Glutamatergic neuron (in vitro differentiated cells): ENCODE data around the gene DPY19L3. TPM values are rescaled to one million over a fixed set of nuclear protein-coding genes. Genes with fewer than 3 reads are reported as not detected.
"Not testable (repeated sequence)": the region's sequence is repeated elsewhere in the genome, so short reads cannot be mapped to it uniquely, and the experiment has no call there.

Experiments
- DNase-seq: peaks from one replicate; pipeline ENCODE4 v3.0.0; 2022
- H3K27ac Mint-ChIP-seq: one replicate; pipeline ENCODE4 v1.8.0; 2020; ENCODE audit warnings: mild to moderate bottlenecking, mixed read lengths, inconsistent platforms; ENCODE audit not compliant: unreplicated experiment
- H3K27me3 Mint-ChIP-seq: one replicate; pipeline ENCODE4 v1.8.0; 2020; ENCODE audit warnings: mild to moderate bottlenecking, moderate library complexity, mixed read lengths, inconsistent platforms; ENCODE audit not compliant: unreplicated experiment
- H3K36me3 Mint-ChIP-seq: one replicate; pipeline ENCODE4 v1.8.0; 2020; ENCODE audit warnings: mild to moderate bottlenecking, mixed read lengths, inconsistent platforms; ENCODE audit not compliant: unreplicated experiment
- H3K4me1 Mint-ChIP-seq: one replicate; pipeline ENCODE4 v1.8.0; 2020; ENCODE audit warnings: mild to moderate bottlenecking, low read depth, mixed read lengths, inconsistent platforms; ENCODE audit not compliant: unreplicated experiment
- H3K4me3 Mint-ChIP-seq: one replicate; pipeline ENCODE4 v1.8.0; 2020; ENCODE audit warnings: mild to moderate bottlenecking, mixed read lengths, inconsistent platforms; ENCODE audit not compliant: unreplicated experiment
- H3K9me3 Mint-ChIP-seq: one replicate; pipeline ENCODE4 v1.8.0; 2020; ENCODE audit warnings: mild to moderate bottlenecking, moderate library complexity, mixed read lengths, inconsistent platforms; ENCODE audit not compliant: unreplicated experiment
- CTCF ChIP-seq: fragments of 200-600 bp; sonication (generic); IDR thresholded peaks from one replicate; pipeline ENCODE4 v1.5.0; 2021; ENCODE audit not compliant: partially characterized antibody, unreplicated experiment
- total RNA-seq: library from RNA; stranded (reverse); fragmentation: NEBNext Ultra II Directional; extraction: Animal tissue kit (Norgen Biotek cat#: 25700); gene quantifications from one replicate; pipeline ENCODE4 v1.2.1, GENCODE V29; 2021; ENCODE audit not compliant: unreplicated experiment

Gene DPY19L3
- total RNA-seq, 1 donor from 2014 or later = 51.1 TPM

DNA sequence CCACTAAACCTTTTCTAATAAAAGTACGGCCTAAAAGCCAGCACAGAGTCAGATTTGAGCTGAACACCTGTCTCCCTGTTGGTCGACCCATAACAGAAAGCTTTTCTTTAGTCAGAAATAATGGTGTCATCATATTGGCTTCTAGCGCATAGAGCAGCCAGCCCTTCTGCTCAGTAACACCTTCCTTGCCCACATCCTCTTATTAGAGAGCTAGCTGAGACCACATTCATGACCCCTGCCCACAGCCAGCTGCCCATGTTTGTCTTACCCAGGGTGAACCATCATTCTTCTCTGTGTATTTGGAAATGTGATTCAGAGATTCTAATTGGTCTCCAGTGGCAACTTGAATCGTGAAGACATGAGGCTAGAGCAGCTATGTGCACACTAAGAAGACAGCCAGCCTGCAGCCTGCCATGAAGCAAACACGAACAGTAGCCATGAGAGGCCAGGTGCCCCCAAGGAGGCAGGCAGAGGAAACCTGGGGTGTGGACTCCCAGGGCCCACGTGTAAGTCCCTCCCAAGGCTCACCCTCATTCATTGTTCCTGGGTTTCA lies 93.2 kb downstream of the DPY19L3 start:
- no peak for TF ChIP-seq CTCF
- Mint-ChIP-seq H3K36me3 (peaks cover 9% of the 10 kb centered on the region), H3K9me3 (no peaks in the 10 kb centered on the region), H3K4me3 (no peak overlapping the region), H3K27me3 (peaks cover 2% of the 10 kb centered on the region), H3K4me1 (no peaks in the 10 kb centered on the region), H3K27ac (no peak overlapping the region)
- no peak for DNase-seq

- DNase-seq, H3K27me3 Mint-ChIP-seq, H3K36me3 Mint-ChIP-seq, H3K9me3 Mint-ChIP-seq, H3K27ac Mint-ChIP-seq, H3K4me1 Mint-ChIP-seq, H3K4me3 Mint-ChIP-seq: not testable (repeated sequence)
Observed at GRCh38 chr19:32512498-32512897, 106.9 kb downstream of the DPY19L3 start.

- H3K36me3 Mint-ChIP-seq = peaks cover 6% of the 10 kb centered on the region
- DNase-seq = no peak
Observed at GRCh38 chr19:32519023-32519422, 113.5 kb downstream of the DPY19L3 start.

DNA sequence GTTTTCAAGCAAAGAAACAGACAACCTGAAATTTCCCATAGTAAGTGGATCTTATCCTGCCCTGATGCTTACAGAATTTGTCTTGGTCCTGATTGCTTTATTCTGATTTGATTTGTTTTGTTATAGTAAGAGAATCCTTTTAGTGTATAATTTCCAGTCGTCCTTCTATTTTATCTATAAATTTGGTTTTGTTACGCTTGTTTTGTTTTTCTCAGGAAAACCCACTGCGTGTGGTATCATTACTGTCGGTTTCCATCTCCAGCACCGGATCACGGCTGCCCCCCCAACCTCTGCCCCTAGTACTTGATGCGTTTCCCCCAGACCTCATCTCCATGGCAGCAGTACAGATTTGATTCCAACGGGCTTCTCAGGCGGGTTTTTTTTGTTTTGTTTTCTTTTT lies 117.4 kb downstream of the DPY19L3 start:
- DNase-seq = no peak
- H3K36me3 Mint-ChIP-seq = peaks cover 6% of the 10 kb centered on the region
- H3K9me3 Mint-ChIP-seq = peaks cover 4% of the 10 kb centered on the region
- H3K27me3 Mint-ChIP-seq = no peaks in the 10 kb centered on the region
- no peak overlapping the region for H3K4me3 Mint-ChIP-seq
- TF ChIP-seq CTCF = no peak
- peaks cover 1% of the 10 kb centered on the region for H3K4me1 Mint-ChIP-seq
- no peak overlapping the region for H3K27ac Mint-ChIP-seq

More at GRCh38 chr19:32519023-32519422, 113.5 kb downstream of the DPY19L3 start:
- peaks cover 1% of the 10 kb centered on the region for H3K4me1 Mint-ChIP-seq
- H3K4me3 Mint-ChIP-seq = no peak overlapping the region
- H3K27me3 Mint-ChIP-seq = no peaks in the 10 kb centered on the region
- no peak for TF ChIP-seq CTCF
- H3K9me3 Mint-ChIP-seq = peaks cover 4% of the 10 kb centered on the region
- H3K27ac Mint-ChIP-seq = no peak overlapping the region

DNA sequence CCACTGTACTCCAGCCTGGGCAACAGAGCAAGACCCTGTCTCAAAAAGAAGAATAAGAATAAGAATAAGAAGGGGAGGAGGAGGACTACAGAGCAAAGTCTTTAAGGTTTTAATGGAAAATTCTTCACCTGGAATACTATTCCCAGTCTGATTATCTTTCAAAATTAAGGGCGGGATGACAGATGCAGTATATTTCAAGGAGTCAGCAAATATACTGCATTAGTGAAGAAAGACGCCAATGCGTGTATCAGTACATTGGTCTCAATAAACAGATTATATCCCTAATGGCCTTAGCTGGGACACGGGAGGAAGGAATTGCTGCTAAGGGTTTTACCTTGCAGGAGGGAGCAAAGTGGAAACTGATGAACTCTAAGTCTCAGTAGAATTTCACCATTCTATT lies 121.3 kb downstream of the DPY19L3 start:
- Mint-ChIP-seq H3K27ac (no peak overlapping the region), H3K4me3 (no peak overlapping the region), H3K4me1 (no peaks in the 10 kb centered on the region), H3K9me3 (no peaks in the 10 kb centered on the region), H3K36me3 (peaks cover 6% of the 10 kb centered on the region), H3K27me3 (peaks cover 2% of the 10 kb centered on the region)
- no peak for TF ChIP-seq CTCF
- DNase-seq = no peak

- Mint-ChIP-seq H3K27me3 (peaks cover 2% of the 10 kb centered on the region), H3K36me3 (peaks cover 16% of the 10 kb centered on the region), H3K9me3 (peaks cover 6% of the 10 kb centered on the region), H3K27ac (no peak overlapping the region), H3K4me1 (no peaks in the 10 kb centered on the region), H3K4me3 (no peak overlapping the region)
- DNase-seq = no peak
- no peak for TF ChIP-seq CTCF
Observed at GRCh38 chr19:32530773-32531172, 125.2 kb downstream of the DPY19L3 start.
